Neural cell (in vitro differentiated cells): ENCODE results near the gene IGFBPL1. TPM values are rescaled to one million over a fixed set of nuclear protein-coding genes. Genes with fewer than 3 reads are reported as not detected.
A peak's percentile ranks its signal among the peaks of the same experiment; 100 is the strongest.

Experiments used
- H2AFZ ChIP-seq: fragments of 200-600, 300-800 bp; sonication (generic), shearing (Covaris generic); 2 replicates; pipeline ENCODE4 v1.6.0; 2014; ENCODE audit warnings: low read depth, mild to moderate bottlenecking, antibody characterized with exemption, low read length, moderate library complexity
- H3F3A ChIP-seq: fragments of 200-600 bp; shearing (Covaris generic); 2 replicates; pipeline ENCODE4 v1.6.1; 2016; ENCODE audit warnings: mild to moderate bottlenecking, moderate library complexity, mixed read lengths, antibody characterized with exemption, low read length; ENCODE audit not compliant: insufficient read depth, poor library complexity, severe bottlenecking
- H3K27ac ChIP-seq: fragments of 200-600, 300-800 bp; sonication (generic), shearing (Covaris generic); 2 replicates; pipeline ENCODE4 v1.5.1; 2014; ENCODE audit warnings: mild to moderate bottlenecking, low read length, moderate library complexity
- H3K27me3 ChIP-seq: fragments of 300-800, 200-600 bp; sonication (generic), shearing (Covaris generic); 2 replicates; pipeline ENCODE4 v1.6.0; 2014; ENCODE audit warnings: mild to moderate bottlenecking, low read depth, low read length, moderate library complexity; ENCODE audit not compliant: insufficient read depth
- H3K36me3 ChIP-seq: fragments of 300-800, 200-600 bp; sonication (generic), shearing (Covaris generic); 2 replicates; pipeline ENCODE4 v1.5.1; 2014; ENCODE audit warnings: mild to moderate bottlenecking, antibody characterized with exemption, low read length, moderate library complexity; ENCODE audit not compliant: insufficient read depth
- H3K4me2 ChIP-seq: fragments of 300-800, 200-600 bp; sonication (generic), shearing (Covaris generic); 2 replicates; pipeline ENCODE4 v1.6.0; 2014; ENCODE audit warnings: mild to moderate bottlenecking, low read length
- H3K4me3 ChIP-seq: fragments of 300-800, 200-600 bp; sonication (generic), shearing (Covaris generic); 2 replicates; pipeline ENCODE4 v1.5.1; 2014; ENCODE audit warnings: mild to moderate bottlenecking, low read length, moderate library complexity
- H3K79me2 ChIP-seq: fragments of 200-600 bp; shearing (Covaris generic); replicated peaks from 2 replicates; pipeline ENCODE4 v1.6.0; 2014; ENCODE audit warnings: mild to moderate bottlenecking, low read length, moderate library complexity; ENCODE audit not compliant: insufficient read depth
- H3K9ac ChIP-seq: fragments of 300-800, 200-600 bp; sonication (generic), shearing (Covaris generic); 2 replicates; pipeline ENCODE4 v1.6.1; 2016; ENCODE audit warnings: mild to moderate bottlenecking, low read length, mixed read lengths
- H3K9me2 ChIP-seq: fragments of 200-600 bp; shearing (Covaris generic); 2 replicates; pipeline ENCODE4 v1.6.1; 2016; ENCODE audit warnings: mild to moderate bottlenecking, low read length, mixed read lengths; ENCODE audit not compliant: insufficient read depth
- H3K9me3 ChIP-seq: fragments of 200-600, 300-800 bp; sonication (generic), shearing (Covaris generic); 2 replicates; pipeline ENCODE4 v1.6.1; 2016; ENCODE audit warnings: mild to moderate bottlenecking, mixed run types, low read length, moderate library complexity, mixed read lengths
- H4K20me1 ChIP-seq: fragments of 200-600 bp; shearing (Covaris generic); 2 replicates; pipeline ENCODE4 v1.6.1; 2016; ENCODE audit warnings: mild to moderate bottlenecking, mixed run types; ENCODE audit not compliant: insufficient read depth
- CTCF ChIP-seq: fragments of 450-650 bp; IDR thresholded peaks from 2 replicates; pipeline ENCODE4 v1.5.1; 2014; ENCODE audit warnings: antibody characterized with exemption, mild to moderate bottlenecking, moderate library complexity; ENCODE audit not compliant: poor library complexity, severe bottlenecking
- MXI1 ChIP-seq: fragments of 450-650 bp; conservative IDR thresholded peaks from 2 replicates; pipeline ENCODE4 v1.6.1; 2014; ENCODE audit warnings: antibody characterized with exemption, mild to moderate bottlenecking; ENCODE audit not compliant: poor library complexity, severe bottlenecking
- POLR2AphosphoS5 ChIP-seq: IDR thresholded peaks from 2 replicates; pipeline ENCODE4 v1.6.1; 2012
- RAD21 ChIP-seq: fragments of 450-650 bp; conservative IDR thresholded peaks from 2 replicates; pipeline ENCODE4 v1.6.1; 2014; ENCODE audit warnings: antibody characterized with exemption, mild to moderate bottlenecking, moderate library complexity
- REST ChIP-seq: IDR thresholded peaks from 2 replicates; pipeline ENCODE4 v1.6.1; 2012; ENCODE audit warnings: borderline replicate concordance
- SMC3 ChIP-seq: fragments of 450-650 bp; conservative IDR thresholded peaks from 2 replicates; pipeline ENCODE4 v1.6.1; 2014; ENCODE audit warnings: antibody characterized with exemption, mild to moderate bottlenecking, moderate library complexity; ENCODE audit not compliant: poor library complexity
- TAF1 ChIP-seq: IDR thresholded peaks from 2 replicates; pipeline ENCODE4 v1.6.1; 2012; ENCODE audit warnings: low read depth
- polyA plus RNA-seq: library from polyadenylated mRNA; depleted of rRNA; stranded (reverse); fragments of >200 nt; gene quantifications from 2 replicates; pipeline ENCODE4 v1.2.3, GENCODE V29; 2014

The IGFBPL1 gene
- polyA plus RNA-seq, 1 donor from 2014 or later = 372 TPM

DNA sequence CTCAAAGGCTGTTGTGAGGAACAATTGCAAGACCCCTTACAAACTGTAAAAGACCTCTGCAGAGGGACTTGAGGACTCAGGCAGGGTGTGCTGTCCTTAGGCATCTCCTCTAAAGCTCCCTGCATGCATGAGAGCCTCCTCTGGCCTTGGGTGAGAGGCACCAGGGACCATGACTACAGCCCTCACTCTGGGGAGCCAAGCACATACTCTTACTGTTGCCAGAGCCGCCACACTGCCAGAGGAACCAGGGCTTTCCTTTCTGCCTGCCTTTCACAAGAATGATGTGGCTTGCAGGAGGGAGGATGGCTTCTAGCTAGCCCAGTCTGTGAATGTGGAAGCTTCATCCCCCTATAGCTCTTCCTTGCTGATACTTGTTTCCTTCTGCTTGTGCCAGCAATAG is 5.9 kb downstream of the IGFBPL1 start:
- H2AFZ ChIP-seq = no peak overlapping the region
- H3K79me2 ChIP-seq = peaks cover 65% of the 10 kb centered on the region
- peak overlapping the region; percentile 79 for H3K4me3 ChIP-seq
- H3K9me3 ChIP-seq = no peaks in the 10 kb centered on the region
- no peaks in the 10 kb centered on the region for H4K20me1 ChIP-seq
- H3K9ac ChIP-seq = peak overlapping the region; percentile 82
- peak overlapping the region; percentile 52 for H3K4me2 ChIP-seq
- peak overlapping the region; percentile 98 for H3K27ac ChIP-seq
- H3K36me3 ChIP-seq = no peaks in the 10 kb centered on the region
- H3K27me3 ChIP-seq = no peaks in the 10 kb centered on the region
- H3K9me2 ChIP-seq = no peaks in the 10 kb centered on the region
- peaks cover 9% of the 10 kb centered on the region for H3F3A ChIP-seq
- TF ChIP-seq TAF1 (no peak), REST (no peak), SMC3 (no peak), CTCF (no peak)

- H3F3A ChIP-seq = peaks cover 4% of the 10 kb centered on the region
- H3K9me3 ChIP-seq = no peaks in the 10 kb centered on the region
- no peaks in the 10 kb centered on the region for H4K20me1 ChIP-seq
- no peaks in the 10 kb centered on the region for H3K36me3 ChIP-seq
- H3K9me2 ChIP-seq = no peaks in the 10 kb centered on the region
- H3K9ac ChIP-seq = peak overlapping the region; percentile 82
- peak overlapping the region; percentile 79 for H3K4me3 ChIP-seq
- no peaks in the 10 kb centered on the region for H3K27me3 ChIP-seq
- H3K4me2 ChIP-seq = no peak overlapping the region
- TF ChIP-seq POLR2AphosphoS5 (no peak), SMC3 (peak; percentile 43), CTCF (peak; percentile 65), MXI1 (no peak), RAD21 (no peak)
- H3K79me2 ChIP-seq = peaks cover 55% of the 10 kb centered on the region
- H2AFZ ChIP-seq = no peak overlapping the region
- peak overlapping the region; percentile 98 for H3K27ac ChIP-seq
Measured at GRCh38 chr9:38417003-38417945, 7.0 kb downstream of the IGFBPL1 start.
